Stomach (tissue), 4 donors: ENCODE measurements around the gene NR4A3.

Experiments used
- POLR2A ChIP-seq, 4 donors: fragments of 450-650 bp; IDR thresholded peaks; one replicate each; pipeline ENCODE4 v1.6.1; 2016; ENCODE audit warnings: antibody characterized with exemption in 4 of 4, control low read depth in 2 of 4, mild to moderate bottlenecking in 1 of 4, moderate library complexity in 1 of 4
- POLR2AphosphoS5 ChIP-seq, 3 donors: sonication (generic); formaldehyde crosslinking; IDR thresholded peaks; one replicate each; pipeline ENCODE4 v1.6.1; 2016; ENCODE audit warnings: antibody characterized with exemption in 3 of 3
- TF ChIP-seq, protein P1 (sequence below), 7 experiments: fragments of 450-650 bp in 4 of 7; fragments of 200-600 bp in 3 of 7; sonication (generic) in 3 of 7; IDR thresholded peaks; one replicate each; pipeline ENCODE4 v1.5.1; 2016 to 2019; ENCODE audit warnings: antibody characterized with exemption in 7 of 7, control low read depth in 2 of 7, mild to moderate bottlenecking in 1 of 7

DNA sequence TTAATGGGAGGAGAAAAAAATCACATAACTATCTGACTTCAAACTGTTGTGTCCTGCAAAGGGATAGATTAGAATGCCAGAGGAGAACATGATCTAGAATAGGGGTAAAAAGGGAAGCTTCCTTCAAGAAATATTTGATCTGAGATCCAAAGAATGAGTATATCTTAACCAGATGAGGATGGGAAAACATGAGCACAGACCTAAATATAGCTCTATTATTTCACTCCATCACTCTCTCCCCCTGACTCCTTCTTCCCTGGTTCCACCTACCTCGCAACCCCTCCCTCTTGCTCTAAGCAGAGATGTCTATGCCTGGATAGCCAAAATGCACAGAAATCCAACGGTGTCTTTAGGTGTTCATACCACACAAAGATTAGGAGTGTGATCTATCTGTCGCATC lies 36.4 kb downstream of the NR4A3 start:
- TF ChIP-seq, protein P1, sequence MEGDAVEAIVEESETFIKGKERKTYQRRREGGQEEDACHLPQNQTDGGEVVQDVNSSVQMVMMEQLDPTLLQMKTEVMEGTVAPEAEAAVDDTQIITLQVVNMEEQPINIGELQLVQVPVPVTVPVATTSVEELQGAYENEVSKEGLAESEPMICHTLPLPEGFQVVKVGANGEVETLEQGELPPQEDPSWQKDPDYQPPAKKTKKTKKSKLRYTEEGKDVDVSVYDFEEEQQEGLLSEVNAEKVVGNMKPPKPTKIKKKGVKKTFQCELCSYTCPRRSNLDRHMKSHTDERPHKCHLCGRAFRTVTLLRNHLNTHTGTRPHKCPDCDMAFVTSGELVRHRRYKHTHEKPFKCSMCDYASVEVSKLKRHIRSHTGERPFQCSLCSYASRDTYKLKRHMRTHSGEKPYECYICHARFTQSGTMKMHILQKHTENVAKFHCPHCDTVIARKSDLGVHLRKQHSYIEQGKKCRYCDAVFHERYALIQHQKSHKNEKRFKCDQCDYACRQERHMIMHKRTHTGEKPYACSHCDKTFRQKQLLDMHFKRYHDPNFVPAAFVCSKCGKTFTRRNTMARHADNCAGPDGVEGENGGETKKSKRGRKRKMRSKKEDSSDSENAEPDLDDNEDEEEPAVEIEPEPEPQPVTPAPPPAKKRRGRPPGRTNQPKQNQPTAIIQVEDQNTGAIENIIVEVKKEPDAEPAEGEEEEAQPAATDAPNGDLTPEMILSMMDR (IDR thresholded peaks at IDR 0.05) = no peak
- TF ChIP-seq POLR2AphosphoS5 (IDR thresholded peaks at IDR 0.05) (no peak), POLR2A (IDR thresholded peaks at IDR 0.05) (no peak)
